SK-N-SH (cell line): ENCODE results near the gene CMBL. TPM values are rescaled to one million over a fixed set of nuclear protein-coding genes. Genes with fewer than 3 reads are reported as not detected.

Source experiments
- CTCF ChIA-PET: fragments of 300-600, 350-600 bp; formaldehyde crosslinking; extraction: SDS; loops from one replicate; lab custom pipeline; 2021; lab: Yijun Ruan, JAX
- POLR2A ChIA-PET: fragments of 350-600 bp; sonication (Branson Sonifier 250); formaldehyde crosslinking; extraction: SDS; loops from one replicate; lab custom pipeline; 2020; ENCODE audit warnings: antibody characterized with exemption, inconsistent platforms; lab: Yijun Ruan, JAX
- DNase-seq: peaks from one replicate; pipeline ENCODE4 v3.0.0; 2012
- H2AFZ ChIP-seq: fragments of 200-600 bp; sonication (generic); 2 replicates; pipeline ENCODE4 v1.8.1; 2016; ENCODE audit warnings: antibody characterized with exemption, mild to moderate bottlenecking, low read depth
- H3F3A ChIP-seq: fragments of 200-600 bp; sonication (generic); replicated peaks from 2 replicates; pipeline ENCODE3; 2016; ENCODE audit warnings: antibody characterized with exemption, mild to moderate bottlenecking; ENCODE audit not compliant: insufficient read depth
- H3K27ac ChIP-seq, 2 experiments: fragments of 200-500 bp in 1 of 2; fragments of 200-600 bp in 1 of 2; sonication (Bioruptor generic) in 1 of 2; sonication (generic), shearing (Covaris generic) in 1 of 2; 2 replicates each; pipeline versions ENCODE4 v1.5.1 to v1.6.1; 2014 to 2016; ENCODE audit warnings: low read depth in 2 of 2, inconsistent platforms in 1 of 2, low read length in 1 of 2, mild to moderate bottlenecking in 1 of 2, mixed read lengths in 1 of 2
- H3K27me3 ChIP-seq: fragments of 200-600 bp; sonication (generic), shearing (Covaris generic); 2 replicates; pipeline ENCODE4 v1.6.1; 2016; ENCODE audit warnings: mixed run types; ENCODE audit not compliant: insufficient read depth
- H3K36me3 ChIP-seq, 2 experiments: fragments of 200-500 bp in 1 of 2; fragments of 200-600 bp in 1 of 2; sonication (Bioruptor generic) in 1 of 2; sonication (generic) in 1 of 2; replicated peaks in 1 of 2; 2 replicates each; pipeline versions ENCODE3 to v1.5.1; 2014 to 2016; ENCODE audit warnings: low read length in 1 of 2, mild to moderate bottlenecking in 1 of 2; ENCODE audit not compliant: insufficient read depth in 2 of 2, control insufficient read depth in 1 of 2
- H3K4me1 ChIP-seq, 2 experiments: fragments of 200-500 bp in 1 of 2; fragments of 200-600 bp in 1 of 2; sonication (Bioruptor generic) in 1 of 2; sonication (generic), shearing (Covaris generic) in 1 of 2; 2 replicates each; pipeline versions ENCODE4 v1.5.1 to v1.6.1; 2014 to 2016; ENCODE audit warnings: low read depth in 1 of 2, low read length in 1 of 2, mixed run types in 1 of 2; ENCODE audit not compliant: insufficient read depth in 2 of 2, control insufficient read depth in 1 of 2
- H3K4me2 ChIP-seq: fragments of 200-600 bp; sonication (generic), shearing (Covaris generic); 2 replicates; pipeline ENCODE4 v1.6.1; 2017; ENCODE audit warnings: mixed run types
- H3K4me3 ChIP-seq, 2 experiments: fragments of 200-500 bp in 1 of 2; fragments of 200-600 bp in 1 of 2; sonication (Bioruptor generic) in 1 of 2; sonication (generic), shearing (Covaris generic) in 1 of 2; 2 replicates each; pipeline versions ENCODE4 v1.5.1 to v1.8.1; 2014 to 2016; ENCODE audit warnings: low read depth in 2 of 2, inconsistent platforms in 1 of 2, low read length in 1 of 2, mild to moderate bottlenecking in 1 of 2, mixed read lengths in 1 of 2, moderate library complexity in 1 of 2
- H3K79me2 ChIP-seq: fragments of 200-600 bp; sonication (generic); 2 replicates; pipeline ENCODE4 v1.8.1; 2017; ENCODE audit warnings: mild to moderate bottlenecking; ENCODE audit not compliant: insufficient read depth
- H3K9ac ChIP-seq: fragments of 200-600 bp; sonication (generic); 2 replicates; pipeline ENCODE4 v1.6.1; 2017; ENCODE audit warnings: mixed run types
- H3K9me2 ChIP-seq: fragments of 200-600 bp; sonication (generic); 2 replicates; pipeline ENCODE4 v1.6.1; 2017; ENCODE audit warnings: mixed run types
- H3K9me3 ChIP-seq: fragments of 200-600 bp; sonication (generic); 2 replicates; pipeline ENCODE4 v1.6.1; 2017; ENCODE audit warnings: mixed run types, mild to moderate bottlenecking, moderate library complexity
- H4K20me1 ChIP-seq: fragments of 200-600 bp; sonication (generic); 2 replicates; pipeline ENCODE4 v1.6.1; 2017; ENCODE audit warnings: mild to moderate bottlenecking, mixed run types; ENCODE audit not compliant: insufficient read depth
- CHD2 ChIP-seq: fragments of 150-350 bp; IDR thresholded peaks from 2 replicates; pipeline ENCODE4 v1.6.1; 2018; ENCODE audit warnings: low read length; ENCODE audit not compliant: partially characterized antibody
- CTCF ChIP-seq: fragments of 200-600 bp; sonication (generic); IDR thresholded peaks from 2 replicates; pipeline ENCODE4 v1.6.1; 2017; ENCODE audit warnings: antibody characterized with exemption, mild to moderate bottlenecking, moderate library complexity
- ELF1 ChIP-seq: IDR thresholded peaks from 2 replicates; pipeline ENCODE4 v1.4.0; 2012
- EP300 ChIP-seq, 2 experiments: IDR thresholded peaks; 2 replicates each; pipeline versions ENCODE4 v1.4.0 to v1.6.1; 2012; ENCODE audit warnings: borderline replicate concordance in 1 of 2, low read depth in 1 of 2, low read length in 1 of 2
- EZH2phosphoT487 ChIP-seq: fragments of 200-600 bp; sonication (generic); IDR thresholded peaks from 2 replicates; pipeline ENCODE4 v1.6.1; 2017; ENCODE audit warnings: low read depth, mixed run types, mild to moderate bottlenecking, antibody characterized with exemption, moderate library complexity, borderline replicate concordance
- FOSL2 ChIP-seq: IDR thresholded peaks from 2 replicates; pipeline ENCODE4 v1.4.0; 2012; ENCODE audit warnings: low read depth, mild to moderate bottlenecking, moderate library complexity, borderline replicate concordance
- FOXJ3 ChIP-seq: sonication (generic); formaldehyde crosslinking; IDR thresholded peaks from 2 replicates; pipeline ENCODE4 v1.5.1; 2020; ENCODE audit warnings: mild to moderate bottlenecking, missing genetic modification reagents
- GABPA ChIP-seq: IDR thresholded peaks from 2 replicates; pipeline ENCODE4 v1.4.0; 2012; ENCODE audit warnings: low read depth, mild to moderate bottlenecking
- GATA2 ChIP-seq: sonication (generic); formaldehyde crosslinking; IDR thresholded peaks from 2 replicates; pipeline ENCODE4 v1.5.0; 2020; ENCODE audit warnings: mild to moderate bottlenecking, missing genetic modification reagents
- IRF3 ChIP-seq: fragments of 150-350 bp; IDR thresholded peaks from 2 replicates; pipeline ENCODE4 v1.6.1; 2016; ENCODE audit warnings: mild to moderate bottlenecking, low read depth, low read length
- JUND ChIP-seq: IDR thresholded peaks from 2 replicates; pipeline ENCODE4 v1.4.0; 2012
- MEF2A ChIP-seq: IDR thresholded peaks from 2 replicates; pipeline ENCODE4 v1.4.0; 2012; ENCODE audit warnings: low read depth, borderline replicate concordance
- MXI1 ChIP-seq: IDR thresholded peaks from 2 replicates; pipeline ENCODE4 v1.6.1; 2012; ENCODE audit warnings: mild to moderate bottlenecking, low read depth, low read length, improper control_type of control experiment
- NFIC ChIP-seq: IDR thresholded peaks from 2 replicates; pipeline ENCODE4 v1.4.0; 2012; ENCODE audit warnings: borderline replicate concordance
- PBX3 ChIP-seq: IDR thresholded peaks from 2 replicates; pipeline ENCODE4; 2012
- RCOR1 ChIP-seq: fragments of 150-350 bp; IDR thresholded peaks from 2 replicates; pipeline ENCODE4 v1.6.1; 2017; ENCODE audit warnings: antibody characterized with exemption, low read length
- REST ChIP-seq: IDR thresholded peaks from 2 replicates; pipeline ENCODE4 v1.6.1; 2012; ENCODE audit warnings: mild to moderate bottlenecking, low read depth, low read length, moderate library complexity
- RFX5 ChIP-seq: IDR thresholded peaks from 2 replicates; pipeline ENCODE4 v1.6.1; 2012; ENCODE audit warnings: mild to moderate bottlenecking, improper control_type of control experiment, low read length
- RXRA ChIP-seq: IDR thresholded peaks from 2 replicates; pipeline ENCODE4 v1.4.0; 2012; ENCODE audit warnings: low read depth, mild to moderate bottlenecking, borderline replicate concordance
- SMC3 ChIP-seq: IDR thresholded peaks from 2 replicates; pipeline ENCODE4 v1.6.1; 2012; ENCODE audit warnings: low read depth, low read length, improper control_type of control experiment
- TCF12 ChIP-seq: IDR thresholded peaks from 2 replicates; pipeline ENCODE4 v1.4.0; 2012
- TEAD4 ChIP-seq: IDR thresholded peaks from 2 replicates; pipeline ENCODE4 v1.4.0; 2012; ENCODE audit warnings: mild to moderate bottlenecking, borderline replicate concordance; ENCODE audit not compliant: insufficient read depth
- USF2 ChIP-seq: fragments of 150-350 bp; IDR thresholded peaks from 2 replicates; pipeline ENCODE4 v1.6.1; 2017; ENCODE audit warnings: antibody characterized with exemption, low read length, low read depth, borderline replicate concordance
- WGBS: methylation state at CpG from one replicate; pipeline ENCODE4 v1.1.6; 2017; ENCODE audit warnings: low lambda C conversion rate; 5-methylcytosine and 5-hydroxymethylcytosine counted together
- polyA plus RNA-seq, 3 experiments: library from polyadenylated mRNA; depleted of rRNA; stranded (reverse); fragments of >200 nt; gene quantifications; 2 replicates each; pipeline ENCODE4 v1.2.3, GENCODE V29; 2012

The CMBL gene
- polyA plus RNA-seq, 1 of the 3 experiments (the other 2 are of a cell fraction), result 61.0 TPM

- H3K9me3 ChIP-seq, result no peaks in the 10 kb centered on the region
- no peaks in the 10 kb centered on the region for H3F3A ChIP-seq
- H4K20me1 ChIP-seq, result no peaks in the 10 kb centered on the region
- WGBS, result 39% methylated on average over 13 of the region's 17 CpGs
- no peak overlapping the region for H3K4me2 ChIP-seq
- POLR2A ChIA-PET, result interaction anchor here (1.9 kb wide), 1 partner anchor 158 kb away, joined by 9 read pairs; the partner anchor contains the start of gene ROPN1L
- peaks cover 0 to 6% of the 10 kb centered on the region in 2 experiments; a peak in 1 of 4 replicates for H3K4me1 ChIP-seq
- CTCF ChIA-PET, result interaction anchor here (0.5 to 3.3 kb wide), 59 partner anchors 9 to 1177 kb away, joined by 3 to 51 read pairs (median 5); partner anchors contain the start of genes ATPSCKMT, CCT5, CMBL and MARCHF6
- H3K9me2 ChIP-seq, result no peaks in the 10 kb centered on the region
- peak overlapping the region in 1 of 2 experiments; percentile 31; a peak in 1 of 4 replicates for H3K4me3 ChIP-seq
- H3K79me2 ChIP-seq, result no peaks in the 10 kb centered on the region
- no peak overlapping the region for H3K9ac ChIP-seq
- H2AFZ ChIP-seq, result peak overlapping the region; percentile 77
- peak; percentile 85 for DNase-seq
- H3K27me3 ChIP-seq, result no peaks in the 10 kb centered on the region
- H3K36me3 ChIP-seq, result peaks cover 4 to 15% of the 10 kb centered on the region in 2 experiments
- H3K27ac ChIP-seq, result no peak overlapping the region
- TF ChIP-seq TCF12 (no peak), PBX3 (no peak), GATA2 (CRISPR knock-in tag) (no peak), RCOR1 (0 out of 2 replicates have a peak, but pooled peaks have one; percentile 34), EZH2phosphoT487 (no peak), CTCF (peak; percentile 89), NFIC (no peak), CHD2 (no peak), FOXJ3 (no peak), USF2 (no peak), MEF2A (no peak), GABPA (no peak), TEAD4 (no peak), EP300 (IDR thresholded peaks at IDR 0.05; ENCODE audit: borderline replicate concordance in 1 of 2, low read depth in 1 of 2, low read length in 1 of 2) (no peak), ELF1 (no peak), RFX5 (no peak), SMC3 (peak; percentile 93), FOSL2 (no peak), IRF3 (no peak), MXI1 (peak; percentile 83), RXRA (no peak), JUND (no peak), REST (no peak)
Observed at GRCh38 chr5:10283927-10284635, 23.6 kb downstream of the CMBL start.
